GM12878 (cell line): Measurements from ENCODE around the gene MAN2A2. TPM values are rescaled to one million over a fixed set of nuclear protein-coding genes. Genes with fewer than 3 reads are reported as not detected.

Experiments used
- ATAC-seq: fragments of 200-7000 bp; cut with Tn5 transposase; 3 replicates; pipeline ENCODE4 v1.9.1; 2020; ENCODE audit warnings: mild to moderate bottlenecking, moderate library complexity
- BruUV-seq: library from RNA; stranded (reverse); fragments of 400-500 nt; replicated peaks from 2 replicates; lab custom pipeline; 2021; lab: Mats Ljungman, UMichigan
- CTCF ChIA-PET: fragments of 300-600 bp; sonication (Branson Sonifier 250); formaldehyde crosslinking; extraction: SDS; loops from one replicate; lab custom pipeline; 2021; ENCODE audit warnings: inconsistent platforms; lab: Yijun Ruan, JAX
- POLR2A ChIA-PET: fragments of 350-600 bp; formaldehyde crosslinking; extraction: SDS; loops from one replicate; lab custom pipeline; 2021; ENCODE audit warnings: inconsistent platforms; lab: Charles Lee
- RAD21 ChIA-PET: fragments of 300-600 bp; sonication (Branson Sonifier 250); formaldehyde crosslinking; loops from one replicate; lab custom pipeline; 2023; ENCODE audit warnings: antibody characterized with exemption; ENCODE audit not compliant: unreplicated experiment; lab: Charles Lee
- SMC1A ChIA-PET: fragments of 300-600 bp; sonication (Branson Sonifier 250); formaldehyde crosslinking; loops from one replicate; lab custom pipeline; 2023; ENCODE audit not compliant: unreplicated experiment, uncharacterized antibody; lab: Charles Lee
- DNase-seq: peaks from one replicate; pipeline ENCODE4 v3.0.0-alpha.2; 2011; ENCODE audit warnings: low read depth, low spot score
- FAIRE-seq: peaks from 3 replicates; lab custom pipeline; 2011; peaks lifted over from hg19 to GRCh38; lab: Jason Lieb, UNC
- H2AFZ ChIP-seq: 2 replicates; pipeline ENCODE4 v1.6.0; 2011; ENCODE audit warnings: low read depth, low read length, control low read depth; ENCODE audit not compliant: control insufficient read depth
- H3K27ac ChIP-seq: 2 replicates; pipeline ENCODE4 v1.5.1; 2011; ENCODE audit warnings: control low read depth; ENCODE audit not compliant: control insufficient read depth, insufficient read depth
- H3K27me3 ChIP-seq, 2 experiments: replicated peaks in 1 of 2; 2 replicates each; pipeline versions ENCODE4 v1.6.0 to v1.6.1; 2011; ENCODE audit warnings: low read length in 1 of 2; ENCODE audit not compliant: control insufficient read depth in 2 of 2, insufficient read depth in 2 of 2
- H3K36me3 ChIP-seq, 2 experiments: 2 replicates each; pipeline ENCODE4 v1.5.1; 2011; ENCODE audit warnings: low read length in 1 of 2; ENCODE audit not compliant: control insufficient read depth in 2 of 2, insufficient read depth in 2 of 2
- H3K4me1 ChIP-seq: 2 replicates; pipeline ENCODE4 v1.6.1; 2011; ENCODE audit warnings: mild to moderate bottlenecking, low read length, moderate library complexity, mixed read lengths; ENCODE audit not compliant: control insufficient read depth, insufficient read depth
- H3K4me2 ChIP-seq: 2 replicates; pipeline ENCODE4 v1.6.0; 2011; ENCODE audit warnings: control low read depth; ENCODE audit not compliant: control insufficient read depth, insufficient read depth
- H3K4me3 ChIP-seq: fragments of 200-600 bp; sonication (generic); 2 replicates; pipeline ENCODE4 v1.5.1; 2016
- H3K79me2 ChIP-seq: 2 replicates; pipeline ENCODE4 v1.6.0; 2011; ENCODE audit warnings: low read length; ENCODE audit not compliant: control insufficient read depth, insufficient read depth
- H3K9ac ChIP-seq: 2 replicates; pipeline ENCODE4 v1.8.0; 2011; ENCODE audit warnings: low read length, control low read depth, mixed read lengths; ENCODE audit not compliant: control insufficient read depth, insufficient read depth
- H3K9me3 ChIP-seq: replicated peaks from 3 replicates; pipeline ENCODE4 v1.5.1; 2011; ENCODE audit warnings: mild to moderate bottlenecking, low read length; ENCODE audit not compliant: control insufficient read depth, insufficient read depth
- H4K20me1 ChIP-seq: 2 replicates; pipeline ENCODE4 v1.6.0; 2011; ENCODE audit not compliant: control insufficient read depth, insufficient read depth
- CEBPZ ChIP-seq: fragments of 150-350 bp; IDR thresholded peaks from 2 replicates; pipeline ENCODE4 v1.6.1; 2016; ENCODE audit warnings: low read depth, low read length
- WGBS: methylation state at CpG from one replicate; pipeline ENCODE4 v1.1.6; 2016; ENCODE audit warnings: low lambda C conversion rate; ENCODE audit not compliant: insufficient replicate concordance, insufficient coverage; ENCODE audit errors: missing lambda C conversion rate; 5-methylcytosine and 5-hydroxymethylcytosine counted together
- in situ Hi-C: fragments of 300-500 bp; cut with MboI; formaldehyde crosslinking; loops from 9 replicates; pipeline ENCODE4 v1.14.3; 2018; ENCODE audit warnings: mixed read lengths
- intact Hi-C: fragments of 100-400 bp; cut with micrococcal nuclease; formaldehyde crosslinking; loops from one replicate; pipeline ENCODE4 v1.14.2; 2022; ENCODE audit not compliant: unreplicated experiment
- polyA plus RNA-seq, 11 experiments: library from polyadenylated mRNA; depleted of rRNA in 4 of 11; unstranded in 6 of 11; stranded (reverse) in 5 of 11; fragments of >200 nt; fragmentation: Nextera tagmentation in 4 of 11; fragmentation: Illumina TruSeq in 1 of 11; extraction: Ambion mirVana in 4 of 11; extraction: Trizol in 1 of 11; gene quantifications; 1 replicate in 1 of 11; 2 replicates in 10 of 11; pipeline versions ENCODE4 v1.2.1 to v1.2.3, GENCODE V29; 2011 to 2016; ENCODE audit warnings: inconsistent platforms in 2 of 11, missing spikeins in 2 of 11, low read depth in 1 of 11
- total RNA-seq, 4 experiments: library from RNA; depleted of rRNA in 3 of 4; stranded (reverse); fragments of >200 nt in 3 of 4; fragmentation: Illumina TruSeq in 1 of 4; extraction: Trizol in 1 of 4; gene quantifications; 2 replicates each; pipeline versions ENCODE4 v1.2.1 to v1.2.3, GENCODE V29; 2013 to 2021
- TF ChIP-seq, protein P1 (sequence below): IDR thresholded peaks from 2 replicates; pipeline ENCODE4 v1.6.1; 2011; ENCODE audit warnings: low read depth, low read length, improper control_type of control experiment, borderline replicate concordance

Gene MAN2A2
- total and polyA plus RNA-seq, 10 of the 15 experiments (the other 5 are each of a cell fraction or from before 2014, with no cell fraction given): 4.2 to 79.4 (median 23.2) TPM

GRCh38 chr15:90902840-90903732 lies at the start of gene MAN2A2 (continued):
- TF ChIP-seq CEBPZ: no peak
- TF ChIP-seq, all 136 proteins: peak for 24

GRCh38 chr15:90855139-90855538 lies 48.0 kb upstream of the MAN2A2 start:
- no peak for DNase-seq
- Histone ChIP-seq H3K4me3 (no peak overlapping the region), H3K27me3 (no peaks in the 10 kb centered on the region), H3K36me3 (no peaks in the 10 kb centered on the region)
- intact Hi-C loops: loop anchor here (10.0 kb wide), 1 partner anchor 80 kb away; the partner anchor contains the start of genes HDDC3 and UNC45A
- FAIRE-seq: no peak
- TF ChIP-seq, protein P1, sequence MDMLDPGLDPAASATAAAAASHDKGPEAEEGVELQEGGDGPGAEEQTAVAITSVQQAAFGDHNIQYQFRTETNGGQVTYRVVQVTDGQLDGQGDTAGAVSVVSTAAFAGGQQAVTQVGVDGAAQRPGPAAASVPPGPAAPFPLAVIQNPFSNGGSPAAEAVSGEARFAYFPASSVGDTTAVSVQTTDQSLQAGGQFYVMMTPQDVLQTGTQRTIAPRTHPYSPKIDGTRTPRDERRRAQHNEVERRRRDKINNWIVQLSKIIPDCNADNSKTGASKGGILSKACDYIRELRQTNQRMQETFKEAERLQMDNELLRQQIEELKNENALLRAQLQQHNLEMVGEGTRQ: no peak
- TF ChIP-seq, all 136 proteins: peak for 0
- ChIA-PET SMC1A (interaction anchor here (0.7 to 1.6 kb wide), 4 partner anchors 10 to 401 kb away, joined by 3 to 4 read pairs (median 3); partner anchors contain the start of gene FURIN), RAD21 (interaction anchor here (0.7 to 3.2 kb wide), 5 partner anchors 14 to 147 kb away, joined by 3 to 10 read pairs (median 4); no protein-coding TSS in a partner anchor), POLR2A (interaction anchor here (0.5 to 1.5 kb wide), 5 partner anchors 16 to 294 kb away, joined by 3 to 7 read pairs (median 4); no protein-coding TSS in a partner anchor), CTCF (interaction anchor here (0.8 to 3.0 kb wide), 4 partner anchors 13 to 76 kb away, joined by 3 to 11 read pairs (median 4); partner anchors contain the start of genes FURIN and HDDC3)
- Histone ChIP-seq H3K79me2 (no peaks in the 10 kb centered on the region), H3K4me2 (no peak overlapping the region), H2AFZ (no peak overlapping the region), H4K20me1 (no peaks in the 10 kb centered on the region), H3K4me1 (peaks cover 57% of the 10 kb centered on the region), H3K27ac (no peak overlapping the region; the same call in 1 of the 2 replicates), H3K9ac (no peak overlapping the region), H3K9me3 (no peaks in the 10 kb centered on the region; the same call in 2 of the 3 replicates)
- in situ Hi-C loops: no loop called here
- ATAC-seq: no peak
- WGBS: 94% methylated on average over 9 of the region's 9 CpGs
- no TSS peak for BruUV-seq
